SK-N-SH (cell line): ENCODE measurements around the gene SPAG9. TPM values are rescaled to one million over a fixed set of nuclear protein-coding genes. Genes with fewer than 3 reads are reported as not detected.

Experiments
- CTCF ChIP-seq: fragments of 200-600 bp; sonication (generic); IDR thresholded peaks from 2 replicates; pipeline ENCODE4 v1.6.1; 2017; ENCODE audit warnings: antibody characterized with exemption, mild to moderate bottlenecking, moderate library complexity
- ELF1 ChIP-seq: IDR thresholded peaks from 2 replicates; pipeline ENCODE4 v1.4.0; 2012
- EP300 ChIP-seq, 2 experiments: IDR thresholded peaks; 2 replicates each; pipeline versions ENCODE4 v1.4.0 to v1.6.1; 2012; ENCODE audit warnings: borderline replicate concordance in 1 of 2, low read depth in 1 of 2, low read length in 1 of 2
- EZH2phosphoT487 ChIP-seq: fragments of 200-600 bp; sonication (generic); IDR thresholded peaks from 2 replicates; pipeline ENCODE4 v1.6.1; 2017; ENCODE audit warnings: low read depth, mixed run types, mild to moderate bottlenecking, antibody characterized with exemption, moderate library complexity, borderline replicate concordance
- GABPA ChIP-seq: IDR thresholded peaks from 2 replicates; pipeline ENCODE4 v1.4.0; 2012; ENCODE audit warnings: low read depth, mild to moderate bottlenecking
- JUND ChIP-seq: IDR thresholded peaks from 2 replicates; pipeline ENCODE4 v1.4.0; 2012
- MAX ChIP-seq: IDR thresholded peaks from 2 replicates; pipeline ENCODE4 v1.4.0; 2012; ENCODE audit warnings: low read depth
- MEF2A ChIP-seq: IDR thresholded peaks from 2 replicates; pipeline ENCODE4 v1.4.0; 2012; ENCODE audit warnings: low read depth, borderline replicate concordance
- MXI1 ChIP-seq: IDR thresholded peaks from 2 replicates; pipeline ENCODE4 v1.6.1; 2012; ENCODE audit warnings: mild to moderate bottlenecking, low read depth, low read length, improper control_type of control experiment
- NFIC ChIP-seq: IDR thresholded peaks from 2 replicates; pipeline ENCODE4 v1.4.0; 2012; ENCODE audit warnings: borderline replicate concordance
- PBX3 ChIP-seq: IDR thresholded peaks from 2 replicates; pipeline ENCODE4; 2012
- RAD21 ChIP-seq: IDR thresholded peaks from 2 replicates; pipeline ENCODE4 v1.6.1; 2012; ENCODE audit warnings: mild to moderate bottlenecking, low read length
- RXRA ChIP-seq: IDR thresholded peaks from 2 replicates; pipeline ENCODE4 v1.4.0; 2012; ENCODE audit warnings: low read depth, mild to moderate bottlenecking, borderline replicate concordance
- SIN3A ChIP-seq: IDR thresholded peaks from 2 replicates; pipeline ENCODE4 v1.6.1; 2012; ENCODE audit warnings: low read depth, mild to moderate bottlenecking, low read length, moderate library complexity, borderline replicate concordance
- TAF1 ChIP-seq: IDR thresholded peaks from 2 replicates; pipeline ENCODE4 v1.6.1; 2012; ENCODE audit warnings: low read depth, mild to moderate bottlenecking, low read length, moderate library complexity, borderline replicate concordance
- TCF12 ChIP-seq: IDR thresholded peaks from 2 replicates; pipeline ENCODE4 v1.4.0; 2012
- TEAD4 ChIP-seq: IDR thresholded peaks from 2 replicates; pipeline ENCODE4 v1.4.0; 2012; ENCODE audit warnings: mild to moderate bottlenecking, borderline replicate concordance; ENCODE audit not compliant: insufficient read depth
- YY1 ChIP-seq: IDR thresholded peaks from 2 replicates; pipeline ENCODE4 v1.4.0; 2012; ENCODE audit warnings: low read depth, mild to moderate bottlenecking
- polyA plus RNA-seq, 3 experiments: library from polyadenylated mRNA; depleted of rRNA; stranded (reverse); fragments of >200 nt; gene quantifications; 2 replicates each; pipeline ENCODE4 v1.2.3, GENCODE V29; 2012
- TF ChIP-seq, protein P1 (sequence below): fragments of 150-350 bp; IDR thresholded peaks from 2 replicates; pipeline ENCODE4 v1.6.1; 2016; ENCODE audit warnings: mild to moderate bottlenecking, low read depth, low read length

The SPAG9 gene
- polyA plus RNA-seq, 1 of the 3 experiments (the other 2 are of a cell fraction): 32.1 TPM

- TF ChIP-seq MAX (peak; percentile 13; the same call in 1 of the 2 replicates), RXRA (no peak), EP300 (IDR thresholded peaks at IDR 0.05; ENCODE audit: borderline replicate concordance in 1 of 2, low read depth in 1 of 2, low read length in 1 of 2) (peak in 1 of 2 experiments; percentile 63; a peak in 2 of 4 replicates), CTCF (no peak), YY1 (peak; percentile 10; the same call in 1 of the 2 replicates), RAD21 (no peak), MXI1 (no peak), TEAD4 (peak; percentile 46; the same call in 1 of the 2 replicates), EZH2phosphoT487 (no peak), TCF12 (peak; percentile 64), JUND (peak; percentile 51; the same call in 1 of the 2 replicates), MEF2A (no peak), PBX3 (peak; percentile 78), NFIC (peak; percentile 35; the same call in 1 of the 2 replicates), ELF1 (no peak), GABPA (0 out of 2 replicates have a peak, but pooled peaks have one; percentile 12), TAF1 (no peak), SIN3A (no peak)
- TF ChIP-seq, protein P1, sequence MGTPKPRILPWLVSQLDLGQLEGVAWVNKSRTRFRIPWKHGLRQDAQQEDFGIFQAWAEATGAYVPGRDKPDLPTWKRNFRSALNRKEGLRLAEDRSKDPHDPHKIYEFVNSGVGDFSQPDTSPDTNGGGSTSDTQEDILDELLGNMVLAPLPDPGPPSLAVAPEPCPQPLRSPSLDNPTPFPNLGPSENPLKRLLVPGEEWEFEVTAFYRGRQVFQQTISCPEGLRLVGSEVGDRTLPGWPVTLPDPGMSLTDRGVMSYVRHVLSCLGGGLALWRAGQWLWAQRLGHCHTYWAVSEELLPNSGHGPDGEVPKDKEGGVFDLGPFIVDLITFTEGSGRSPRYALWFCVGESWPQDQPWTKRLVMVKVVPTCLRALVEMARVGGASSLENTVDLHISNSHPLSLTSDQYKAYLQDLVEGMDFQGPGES: no peak
Observed at GRCh38 chr17:51085150-51085805, 35.4 kb downstream of the SPAG9 start (continued).
